Measurements from ENCODE around the gene WNK2. TPM values are rescaled to one million over a fixed set of nuclear protein-coding genes. Genes with fewer than 3 reads are reported as not detected.

WNK2 gene
- total and polyA plus RNA-seq, 2 donors (not counting 3 experiments of a cell fraction or from before 2014, with no cell fraction given) = not detected

GRCh38 chr9:93301291-93301811 is 117.4 kb downstream of the WNK2 start:
- Histone ChIP-seq H4K20me1 (replicated peaks; ENCODE audit: control insufficient read depth, extremely low read depth, insufficient read depth, low read length) (no peaks in the 10 kb centered on the region), H2AFZ (ENCODE audit: low read depth, low read length) (no peak overlapping the region), H3K79me2 (ENCODE audit: control insufficient read depth, insufficient read depth, low read length) (no peaks in the 10 kb centered on the region), H3K9me1 (replicated peaks; ENCODE audit: control insufficient read depth, extremely low read depth, insufficient read depth, low read length) (no peaks in the 10 kb centered on the region), H3K36me3 (ENCODE audit: control insufficient read depth in 2 of 2, extremely low read depth in 1 of 2, insufficient read depth in 2 of 2, low read length in 2 of 2) (no peaks in the 10 kb centered on the region), H3K4me2 (ENCODE audit: insufficient read depth, low read length) (no peak overlapping the region), H3K27ac (ENCODE audit: insufficient read depth, low read depth, low read length) (no peak overlapping the region), H3K9me3 (replicated peaks; ENCODE audit: control insufficient read depth, insufficient read depth, low read length) (no peaks in the 10 kb centered on the region), H3K4me1 (ENCODE audit: control insufficient read depth, extremely low read depth, insufficient read depth, low read length) (no peaks in the 10 kb centered on the region), H3K27me3 (ENCODE audit: control insufficient read depth in 2 of 2, insufficient read depth in 2 of 2, low read length in 2 of 2) (no peaks in the 10 kb centered on the region), H3K9ac (replicated peaks; ENCODE audit: extremely low read depth, insufficient read depth, low read length) (no peak overlapping the region), H3K4me3 (replicated peaks in 1 of 3; ENCODE audit: insufficient read depth in 1 of 3, low read depth in 1 of 3, low read length in 3 of 3) (no peak overlapping the region)
- BruUV-seq (replicated peaks) = no TSS peak
- no peak for DNase-seq (ENCODE audit: low read depth, low spot score)
- no peak for FAIRE-seq
- intact Hi-C loops (cut with micrococcal nuclease) = no loop called here
- TF ChIP-seq EZH2 (IDR thresholded peaks at IDR 0.05; ENCODE audit: borderline replicate concordance, low read depth, low read length, severe bottlenecking) (no peak), JUN (IDR thresholded peaks at IDR 0.05; ENCODE audit: borderline replicate concordance, insufficient read depth, insufficient read length, low read depth) (no peak), CTCF (IDR thresholded peaks at IDR 0.05; ENCODE audit: extremely low read depth in 1 of 2, insufficient read depth in 1 of 2, low read depth in 1 of 2, low read length in 2 of 2) (no peak), POLR2A (IDR thresholded peaks at IDR 0.05; ENCODE audit: low read depth, low read length) (no peak)
- ChIA-PET CTCF (interaction anchor here (1.3 to 3.2 kb wide), 5 partner anchors 11 to 297 kb away, joined by 4 to 81 read pairs (median 12); no protein-coding TSS in a partner anchor), POLR2A (no interaction called here)
- dilution Hi-C loops (cut with MboI; ENCODE audit: extremely low pct_ligation_motif_present, low sequenced_read_pairs) = no loop called here

GRCh38 chr9:93301911-93302541 is 118.1 kb downstream of the WNK2 start:
- Histone ChIP-seq H3K9me1 (replicated peaks; ENCODE audit: control insufficient read depth, extremely low read depth, insufficient read depth, low read length) (no peaks in the 10 kb centered on the region), H3K4me3 (replicated peaks in 1 of 3; ENCODE audit: insufficient read depth in 1 of 3, low read depth in 1 of 3, low read length in 3 of 3) (no peak overlapping the region), H2AFZ (ENCODE audit: low read depth, low read length) (no peak overlapping the region), H3K27ac (ENCODE audit: insufficient read depth, low read depth, low read length) (no peak overlapping the region), H4K20me1 (replicated peaks; ENCODE audit: control insufficient read depth, extremely low read depth, insufficient read depth, low read length) (no peaks in the 10 kb centered on the region), H3K36me3 (ENCODE audit: control insufficient read depth in 2 of 2, extremely low read depth in 1 of 2, insufficient read depth in 2 of 2, low read length in 2 of 2) (no peaks in the 10 kb centered on the region), H3K79me2 (ENCODE audit: control insufficient read depth, insufficient read depth, low read length) (no peaks in the 10 kb centered on the region), H3K9me3 (replicated peaks; ENCODE audit: control insufficient read depth, insufficient read depth, low read length) (no peaks in the 10 kb centered on the region), H3K27me3 (ENCODE audit: control insufficient read depth in 2 of 2, insufficient read depth in 2 of 2, low read length in 2 of 2) (no peaks in the 10 kb centered on the region), H3K4me1 (ENCODE audit: control insufficient read depth, extremely low read depth, insufficient read depth, low read length) (no peaks in the 10 kb centered on the region), H3K9ac (replicated peaks; ENCODE audit: extremely low read depth, insufficient read depth, low read length) (no peak overlapping the region), H3K4me2 (ENCODE audit: insufficient read depth, low read length) (no peak overlapping the region)
- DNase-seq (ENCODE audit: low read depth, low spot score) (no peak), FAIRE-seq (no peak)
- no TSS peak for BruUV-seq (replicated peaks)
- dilution Hi-C loops (cut with MboI; ENCODE audit: extremely low pct_ligation_motif_present, low sequenced_read_pairs) (no loop called here), intact Hi-C loops (cut with micrococcal nuclease) (loop anchor here (1.0 kb wide), 2 partner anchors 142 to 193 kb away; no protein-coding TSS in a partner anchor)
- ChIA-PET POLR2A (no interaction called here), CTCF (interaction anchor here (0.7 to 3.2 kb wide), 23 partner anchors 10 to 974 kb away, joined by 3 to 81 read pairs (median 5); partner anchors contain the start of genes CARD19 and NINJ1)
- no peak for TF ChIP-seq CTCF (IDR thresholded peaks at IDR 0.05; ENCODE audit: extremely low read depth in 1 of 2, insufficient read depth in 1 of 2, low read depth in 1 of 2, low read length in 2 of 2)
- no peak for TF ChIP-seq MYC (IDR thresholded peaks at IDR 0.05; ENCODE audit: low read depth, low read length)
- no peak for TF ChIP-seq POLR2A (IDR thresholded peaks at IDR 0.05; ENCODE audit: low read depth, low read length)
- TF ChIP-seq MAX (IDR thresholded peaks at IDR 0.05; ENCODE audit: insufficient read depth, insufficient read length) = no peak
- TF ChIP-seq FOS (IDR thresholded peaks at IDR 0.05; ENCODE audit: borderline replicate concordance, insufficient read depth, low read length) = no peak
- no peak for TF ChIP-seq EZH2 (IDR thresholded peaks at IDR 0.05; ENCODE audit: borderline replicate concordance, low read depth, low read length, severe bottlenecking)

All from endothelial cell of umbilical vein (primary cell).